ENCODE measurements around the gene ZDHHC12. TPM values are rescaled to one million over a fixed set of nuclear protein-coding genes. Genes with fewer than 3 reads are reported as not detected.
A peak's percentile ranks its signal among the peaks of the same experiment; 100 is the strongest.

Gene ZDHHC12
- total RNA-seq, 1 donor from 2014 or later: 53.2 TPM

DNA sequence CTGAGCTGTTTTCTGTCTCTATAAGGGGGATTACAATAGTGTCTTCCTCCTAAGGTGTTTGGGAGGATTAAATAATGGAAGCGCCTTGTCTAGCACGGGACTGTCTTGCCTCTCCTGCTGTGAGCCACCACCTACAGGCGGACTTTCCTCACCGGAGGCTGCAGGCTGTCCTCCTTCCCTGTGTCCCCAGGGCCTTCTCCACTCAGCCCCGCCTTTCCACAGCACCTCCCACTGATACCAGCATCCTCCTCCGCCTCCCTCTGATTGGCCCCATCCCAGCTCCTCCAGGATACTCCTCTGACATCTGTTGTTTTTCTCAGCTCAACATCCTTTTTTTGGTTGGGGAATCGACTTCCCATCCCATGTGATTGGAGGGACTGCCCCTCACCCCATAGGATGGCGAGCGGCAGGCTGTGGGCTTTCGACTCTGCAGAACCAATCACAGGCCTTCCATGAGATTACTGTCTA lies 851 bp upstream of the ZDHHC12 start:
- peak overlapping the region; percentile 88 for H3K27ac Mint-ChIP-seq
- H3K9me3 Mint-ChIP-seq: no peaks in the 10 kb centered on the region
- intact Hi-C loops (cut with micrococcal nuclease): loop anchor here (1.0 to 10.0 kb wide), 3 partner anchors 47 to 170 kb away; partner anchors contain the start of genes SPTAN1, TBC1D13 and ZER1
- DNase-seq (ENCODE audit: low spot score): peak; percentile 37
- H3K36me3 Mint-ChIP-seq (ENCODE audit: low read depth): peaks cover 20% of the 10 kb centered on the region
- H3K27me3 Mint-ChIP-seq (ENCODE audit: low read depth): no peaks in the 10 kb centered on the region
- H3K4me1 Mint-ChIP-seq (ENCODE audit: low read depth): peaks cover 35% of the 10 kb centered on the region
- H3K4me3 Mint-ChIP-seq (ENCODE audit: low read depth): peak overlapping the region; percentile 98

DNA sequence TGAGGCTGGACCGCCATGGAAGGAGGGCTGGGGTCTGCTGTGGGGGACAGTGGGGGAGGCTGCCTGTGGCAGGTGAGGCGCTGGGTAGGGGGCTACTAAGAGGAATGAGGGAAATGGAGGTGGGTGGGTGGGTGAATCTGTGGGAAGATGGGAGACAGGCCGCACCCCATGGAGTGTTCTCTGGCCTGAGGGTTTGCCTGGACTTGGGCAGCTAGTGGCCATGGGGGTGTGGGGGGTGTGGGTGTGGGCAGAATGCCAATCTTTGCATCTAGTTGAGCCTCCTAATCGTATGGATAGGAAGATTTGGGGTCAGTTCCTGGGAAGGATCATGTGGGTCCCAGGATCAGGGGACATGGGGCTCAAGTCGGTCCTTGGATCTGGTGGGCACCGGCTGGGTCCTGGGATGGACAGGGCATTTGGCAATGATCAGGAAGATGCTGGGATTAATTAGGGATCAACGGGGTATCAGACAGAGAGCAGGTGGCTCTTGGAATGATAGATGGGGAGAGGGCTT lies 518 bp downstream of the ZDHHC12 start:
- peaks cover 24% of the 10 kb centered on the region for H3K36me3 Mint-ChIP-seq (ENCODE audit: low read depth)
- H3K4me1 Mint-ChIP-seq (ENCODE audit: low read depth): peaks cover 35% of the 10 kb centered on the region
- H3K9me3 Mint-ChIP-seq: no peaks in the 10 kb centered on the region
- intact Hi-C loops (cut with micrococcal nuclease): loop anchor here (10.0 kb wide), 1 partner anchor 169 kb away; the partner anchor contains the start of gene SPTAN1
- no peaks in the 10 kb centered on the region for H3K27me3 Mint-ChIP-seq (ENCODE audit: low read depth)
- no peak for DNase-seq (ENCODE audit: low spot score)
- peak overlapping the region; percentile 98 for H3K4me3 Mint-ChIP-seq (ENCODE audit: low read depth)
- peak overlapping the region; percentile 90 for H3K27ac Mint-ChIP-seq

DNA sequence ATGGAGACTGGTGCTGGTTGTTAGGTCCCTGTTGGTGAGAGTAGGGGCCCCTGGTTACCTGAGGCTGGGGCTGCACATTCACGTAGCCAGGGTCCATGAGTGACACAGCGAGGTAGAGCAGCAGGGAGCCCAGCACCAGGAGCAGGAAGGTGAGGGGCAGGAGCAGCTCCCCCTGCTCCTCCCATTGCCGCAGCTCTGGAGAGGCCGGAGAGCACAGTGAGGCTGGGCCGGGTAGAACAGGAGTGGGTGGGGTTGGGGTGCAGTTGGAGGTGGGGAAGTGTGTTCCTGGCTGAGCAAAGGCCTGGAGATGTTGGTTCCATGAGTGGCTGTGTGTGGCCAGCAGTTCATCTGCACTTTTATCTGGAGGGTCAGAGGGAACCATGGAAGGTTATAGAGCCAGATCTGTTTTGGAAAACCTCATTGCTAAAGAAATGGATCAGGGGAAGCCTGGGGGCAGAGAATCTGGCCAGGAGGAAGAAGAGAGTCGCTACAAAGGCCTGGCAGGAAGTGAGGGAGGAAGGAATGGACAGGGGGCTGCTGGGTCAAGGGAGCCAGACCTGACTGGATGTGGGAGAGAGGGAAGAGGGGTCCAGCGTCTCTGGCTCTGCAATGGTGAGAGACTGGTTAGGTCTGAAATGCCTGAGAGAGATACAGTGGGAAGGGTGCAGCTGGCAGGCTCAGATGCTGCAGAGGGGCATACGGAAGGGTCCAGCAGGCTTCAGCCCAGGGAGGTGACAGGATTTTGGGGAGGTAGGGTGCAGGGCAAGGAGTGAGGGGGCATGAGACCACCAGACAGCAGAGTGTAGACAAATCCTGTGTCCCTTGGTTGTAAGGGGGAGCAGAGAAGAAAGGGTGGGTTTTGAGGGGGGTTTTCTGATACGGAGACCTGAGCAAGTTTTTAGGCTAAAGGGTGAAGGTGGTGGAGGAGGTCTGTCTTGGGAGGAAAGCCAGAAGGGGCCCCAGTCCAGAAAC lies 1.3 kb downstream of the ZDHHC12 start:
- Mint-ChIP-seq H3K4me3 (ENCODE audit: low read depth) (peak overlapping the region; percentile 98), H3K36me3 (ENCODE audit: low read depth) (peaks cover 24% of the 10 kb centered on the region), H3K9me3 (no peaks in the 10 kb centered on the region), H3K27ac (peak overlapping the region; percentile 90), H3K27me3 (ENCODE audit: low read depth) (no peaks in the 10 kb centered on the region), H3K4me1 (ENCODE audit: low read depth) (peaks cover 35% of the 10 kb centered on the region)
- DNase-seq (ENCODE audit: low spot score): no peak
- intact Hi-C loops (cut with micrococcal nuclease): loop anchor here (10.0 kb wide), 1 partner anchor 168 kb away; the partner anchor contains the start of gene SPTAN1

DNA sequence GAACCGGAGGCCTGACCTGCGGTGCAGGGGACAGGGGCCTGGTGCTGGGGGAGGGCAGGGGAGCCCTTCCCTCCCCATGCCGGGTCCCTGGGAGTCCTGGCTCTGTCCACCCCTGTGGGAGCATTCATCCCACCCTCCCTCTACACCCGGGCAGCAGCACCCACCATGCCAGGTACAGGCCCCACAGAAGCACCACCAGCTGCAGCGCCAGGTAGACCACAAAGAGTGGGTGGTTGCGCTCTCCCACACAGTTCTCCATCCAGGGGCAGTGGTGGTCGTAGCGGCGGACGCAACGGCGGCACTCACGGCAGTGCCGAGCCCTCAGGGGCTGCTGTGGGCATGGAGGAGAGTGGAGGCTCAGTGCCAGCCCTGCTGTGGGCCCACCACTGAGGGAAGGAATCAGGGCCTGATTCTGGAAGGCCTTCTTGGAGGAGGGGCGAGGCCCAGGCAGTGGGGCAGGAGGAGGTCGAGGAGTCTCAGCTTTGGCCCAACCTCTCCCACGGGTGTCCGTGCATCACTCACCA lies 2.4 kb downstream of the ZDHHC12 start:
- no peak overlapping the region for H3K27ac Mint-ChIP-seq
- peak overlapping the region; percentile 13 for H3K4me3 Mint-ChIP-seq (ENCODE audit: low read depth)
- peaks cover 32% of the 10 kb centered on the region for H3K4me1 Mint-ChIP-seq (ENCODE audit: low read depth)
- H3K9me3 Mint-ChIP-seq: no peaks in the 10 kb centered on the region
- peaks cover 26% of the 10 kb centered on the region for H3K36me3 Mint-ChIP-seq (ENCODE audit: low read depth)
- intact Hi-C loops (cut with micrococcal nuclease): loop anchor here (10.0 kb wide), 1 partner anchor 167 kb away; the partner anchor contains the start of gene SPTAN1
- DNase-seq (ENCODE audit: low spot score): no peak
- no peaks in the 10 kb centered on the region for H3K27me3 Mint-ChIP-seq (ENCODE audit: low read depth)

DNA sequence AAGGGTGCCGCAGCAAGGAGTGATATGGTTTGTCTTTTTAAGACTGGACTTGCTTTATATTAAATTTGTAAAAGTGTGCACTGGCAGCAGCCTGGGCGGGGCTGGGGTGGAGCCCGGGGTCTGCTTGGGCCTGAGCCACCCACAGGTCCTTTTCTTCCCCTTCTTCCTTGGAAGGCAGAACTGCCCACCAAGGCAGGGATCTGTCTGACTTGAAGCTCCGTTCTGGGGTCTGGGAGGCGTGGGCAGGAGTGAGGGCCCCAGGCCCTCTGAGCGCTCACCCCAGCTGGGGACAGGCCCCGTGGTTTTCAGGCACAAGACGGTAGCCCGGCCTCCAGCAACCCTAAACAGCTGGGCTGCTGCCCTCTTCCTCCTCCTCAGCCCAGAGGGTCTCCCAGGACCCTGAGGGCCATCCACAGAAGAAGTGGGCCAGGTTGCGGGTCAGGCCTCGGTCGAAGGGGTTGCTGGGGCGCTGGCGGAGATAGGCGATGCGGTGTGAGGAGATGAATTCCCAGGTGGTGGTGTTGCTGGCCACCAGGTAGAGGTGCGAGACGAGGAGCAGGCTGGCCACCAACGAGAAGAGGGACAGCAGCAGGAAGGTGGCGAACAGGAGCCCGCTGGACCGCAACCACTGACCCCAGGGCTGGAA lies 3.0 kb downstream of the ZDHHC12 start:
- Mint-ChIP-seq H3K4me1 (ENCODE audit: low read depth) (peaks cover 29% of the 10 kb centered on the region), H3K27ac (peak overlapping the region; percentile 46), H3K36me3 (ENCODE audit: low read depth) (peaks cover 26% of the 10 kb centered on the region), H3K4me3 (ENCODE audit: low read depth) (peak overlapping the region; percentile 51), H3K9me3 (no peaks in the 10 kb centered on the region), H3K27me3 (ENCODE audit: low read depth) (no peaks in the 10 kb centered on the region)
- intact Hi-C loops (cut with micrococcal nuclease): loop anchor here (10.0 kb wide), 1 partner anchor 166 kb away; the partner anchor contains the start of gene SPTAN1
- DNase-seq (ENCODE audit: low spot score): no peak

DNA sequence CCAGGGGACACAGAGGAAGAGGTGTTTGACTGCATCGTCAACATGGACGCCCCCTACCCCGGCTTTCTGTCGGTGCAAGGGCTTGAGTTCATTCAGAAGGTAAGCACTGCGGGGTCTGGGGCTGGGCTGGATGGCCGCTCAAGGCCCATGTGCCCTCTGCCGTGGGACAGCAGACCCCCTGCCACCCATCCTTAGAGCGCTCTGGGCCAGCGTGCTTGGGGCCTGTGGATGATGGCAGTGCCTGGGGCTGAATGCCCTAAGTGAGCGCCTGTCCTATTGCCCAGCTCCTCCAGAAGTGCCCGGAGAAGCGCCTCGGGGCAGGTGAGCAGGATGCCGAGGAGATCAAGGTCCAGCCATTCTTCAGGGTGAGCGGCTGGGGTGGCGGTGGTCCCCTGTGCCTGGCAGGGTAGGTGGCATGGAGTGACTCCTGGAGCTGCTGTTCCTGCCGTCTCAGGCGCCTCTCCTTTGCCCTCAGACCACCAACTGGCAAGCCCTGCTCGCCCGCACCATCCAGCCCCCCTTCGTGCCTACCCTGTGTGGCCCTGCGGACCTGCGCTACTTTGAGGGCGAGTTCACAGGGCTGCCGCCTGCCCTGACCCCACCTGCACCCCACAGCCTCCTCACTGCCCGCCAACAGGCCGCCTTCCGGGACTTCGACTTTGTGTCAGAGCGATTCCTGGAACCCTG lies 3.9 kb downstream of the ZDHHC12 start:
- intact Hi-C loops (cut with micrococcal nuclease): loop anchor here (10.0 kb wide), 1 partner anchor 165 kb away; the partner anchor contains the start of gene SPTAN1
- no peak overlapping the region for H3K27ac Mint-ChIP-seq

DNA sequence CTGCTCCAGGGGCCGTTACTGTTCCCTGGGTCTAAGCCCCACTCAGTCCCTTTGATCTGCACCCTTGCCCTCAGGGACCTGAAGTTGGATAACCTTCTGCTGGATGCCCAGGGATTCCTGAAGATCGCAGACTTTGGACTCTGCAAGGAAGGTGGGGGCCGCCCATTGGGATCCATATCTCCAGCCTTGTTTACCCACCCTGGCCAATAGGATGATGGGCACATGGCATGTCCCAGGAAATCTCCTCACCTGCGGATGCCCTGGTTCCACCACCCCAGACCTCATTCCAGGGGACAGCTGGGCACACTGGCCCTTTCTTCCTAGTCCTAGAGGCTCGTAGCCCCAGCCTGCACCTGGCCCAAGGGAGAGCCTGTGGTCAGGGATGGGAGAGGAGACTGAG lies 5.5 kb downstream of the ZDHHC12 start:
- intact Hi-C loops (cut with micrococcal nuclease): no loop called here
- Mint-ChIP-seq H3K27me3 (ENCODE audit: low read depth) (no peaks in the 10 kb centered on the region), H3K27ac (no peak overlapping the region), H3K4me1 (ENCODE audit: low read depth) (peaks cover 14% of the 10 kb centered on the region), H3K9me3 (no peaks in the 10 kb centered on the region), H3K36me3 (ENCODE audit: low read depth) (peaks cover 26% of the 10 kb centered on the region), H3K4me3 (ENCODE audit: low read depth) (no peak overlapping the region)
- no peak for DNase-seq (ENCODE audit: low spot score)

More for the DNA sequence above, 3.9 kb downstream of the ZDHHC12 start:
- DNase-seq (ENCODE audit: low spot score): no peak
- Mint-ChIP-seq H3K9me3 (no peaks in the 10 kb centered on the region), H3K4me3 (ENCODE audit: low read depth) (no peak overlapping the region), H3K4me1 (ENCODE audit: low read depth) (peaks cover 22% of the 10 kb centered on the region), H3K36me3 (ENCODE audit: low read depth) (peaks cover 26% of the 10 kb centered on the region), H3K27me3 (ENCODE audit: low read depth) (no peaks in the 10 kb centered on the region)

DNA sequence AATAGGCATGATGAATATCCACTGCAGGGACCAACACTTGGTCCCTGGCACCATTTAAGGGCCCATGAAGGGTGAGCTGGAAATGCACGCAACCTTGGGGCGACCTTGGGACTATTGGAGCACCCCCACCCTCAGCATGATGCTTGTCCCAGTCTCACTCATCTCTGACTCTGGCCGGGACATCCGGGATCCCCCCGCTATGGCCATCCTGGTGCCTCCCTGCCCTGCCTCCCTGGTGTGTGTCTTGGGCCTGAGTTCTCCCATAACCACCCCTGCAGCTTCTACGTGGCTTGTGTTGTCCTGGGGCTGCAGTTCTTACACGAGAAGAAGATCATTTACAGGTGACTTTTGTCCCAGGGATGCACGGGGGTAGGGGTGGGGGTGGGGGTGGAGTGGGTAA lies 5.9 kb downstream of the ZDHHC12 start:
- intact Hi-C loops (cut with micrococcal nuclease): no loop called here
- no peaks in the 10 kb centered on the region for H3K27me3 Mint-ChIP-seq (ENCODE audit: low read depth)
- no peak overlapping the region for H3K4me3 Mint-ChIP-seq (ENCODE audit: low read depth)
- H3K36me3 Mint-ChIP-seq (ENCODE audit: low read depth): peaks cover 26% of the 10 kb centered on the region
- no peak overlapping the region for H3K27ac Mint-ChIP-seq
- peaks cover 10% of the 10 kb centered on the region for H3K4me1 Mint-ChIP-seq (ENCODE audit: low read depth)
- DNase-seq (ENCODE audit: low spot score): no peak
- no peaks in the 10 kb centered on the region for H3K9me3 Mint-ChIP-seq

DNA sequence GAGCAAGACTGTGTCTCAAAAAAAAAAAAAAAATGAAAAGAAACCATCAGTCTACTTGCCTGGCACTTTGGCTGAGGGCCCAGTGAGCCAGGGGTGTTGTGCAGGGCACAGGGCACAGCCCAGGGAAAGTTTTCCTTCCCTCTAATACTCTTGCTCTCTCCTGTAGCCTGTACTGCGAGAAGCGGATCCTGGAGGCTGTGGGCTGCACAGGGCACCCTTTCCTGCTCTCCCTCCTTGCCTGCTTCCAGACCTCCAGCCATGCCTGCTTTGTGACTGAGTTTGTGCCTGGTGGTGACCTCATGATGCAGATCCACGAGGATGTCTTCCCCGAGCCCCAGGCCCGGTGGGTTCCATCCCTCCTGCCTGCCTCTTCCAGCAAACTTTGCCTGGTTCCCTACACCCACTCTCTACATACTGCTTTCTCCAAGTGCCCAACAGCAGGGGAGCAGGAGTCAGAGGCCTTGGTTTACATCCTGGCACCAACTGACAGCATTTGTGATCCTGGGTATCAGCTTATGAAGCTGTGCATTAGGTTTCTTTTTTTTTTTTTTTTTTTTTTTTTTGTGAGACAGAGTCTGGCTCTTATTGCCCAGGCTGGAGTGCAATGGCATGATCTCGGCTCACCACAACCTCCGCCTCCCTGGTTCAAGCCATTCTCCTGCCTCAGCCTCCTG lies 7.2 kb downstream of the ZDHHC12 start:
- Mint-ChIP-seq H3K27ac (no peak overlapping the region), H3K4me3 (ENCODE audit: low read depth) (no peak overlapping the region), H3K4me1 (ENCODE audit: low read depth) (no peaks in the 10 kb centered on the region)

DNA sequence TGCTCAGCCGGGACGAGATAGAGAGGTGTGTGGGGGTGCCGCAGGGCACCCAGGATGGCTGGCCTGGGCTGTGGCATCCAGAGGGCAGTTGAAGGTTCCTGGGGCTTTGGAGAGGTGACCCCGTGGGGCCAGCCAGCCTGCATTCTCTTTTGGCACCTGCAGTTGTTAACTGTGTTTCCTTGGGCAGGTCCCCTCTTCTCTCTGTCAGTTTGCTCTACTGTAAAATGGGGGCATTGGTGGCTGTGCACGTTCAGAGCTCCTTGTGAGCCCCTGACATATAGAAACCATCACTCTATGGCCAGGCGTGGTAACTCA lies 8.5 kb downstream of the ZDHHC12 start:
- no peaks in the 10 kb centered on the region for H3K27me3 Mint-ChIP-seq (ENCODE audit: low read depth)
- H3K4me3 Mint-ChIP-seq (ENCODE audit: low read depth): no peak overlapping the region

More for the DNA sequence above, 7.2 kb downstream of the ZDHHC12 start:
- intact Hi-C loops (cut with micrococcal nuclease): no loop called here
- no peak for DNase-seq (ENCODE audit: low spot score)
- Mint-ChIP-seq H3K9me3 (no peaks in the 10 kb centered on the region), H3K36me3 (ENCODE audit: low read depth) (peaks cover 20% of the 10 kb centered on the region), H3K27me3 (ENCODE audit: low read depth) (no peaks in the 10 kb centered on the region)

DNA sequence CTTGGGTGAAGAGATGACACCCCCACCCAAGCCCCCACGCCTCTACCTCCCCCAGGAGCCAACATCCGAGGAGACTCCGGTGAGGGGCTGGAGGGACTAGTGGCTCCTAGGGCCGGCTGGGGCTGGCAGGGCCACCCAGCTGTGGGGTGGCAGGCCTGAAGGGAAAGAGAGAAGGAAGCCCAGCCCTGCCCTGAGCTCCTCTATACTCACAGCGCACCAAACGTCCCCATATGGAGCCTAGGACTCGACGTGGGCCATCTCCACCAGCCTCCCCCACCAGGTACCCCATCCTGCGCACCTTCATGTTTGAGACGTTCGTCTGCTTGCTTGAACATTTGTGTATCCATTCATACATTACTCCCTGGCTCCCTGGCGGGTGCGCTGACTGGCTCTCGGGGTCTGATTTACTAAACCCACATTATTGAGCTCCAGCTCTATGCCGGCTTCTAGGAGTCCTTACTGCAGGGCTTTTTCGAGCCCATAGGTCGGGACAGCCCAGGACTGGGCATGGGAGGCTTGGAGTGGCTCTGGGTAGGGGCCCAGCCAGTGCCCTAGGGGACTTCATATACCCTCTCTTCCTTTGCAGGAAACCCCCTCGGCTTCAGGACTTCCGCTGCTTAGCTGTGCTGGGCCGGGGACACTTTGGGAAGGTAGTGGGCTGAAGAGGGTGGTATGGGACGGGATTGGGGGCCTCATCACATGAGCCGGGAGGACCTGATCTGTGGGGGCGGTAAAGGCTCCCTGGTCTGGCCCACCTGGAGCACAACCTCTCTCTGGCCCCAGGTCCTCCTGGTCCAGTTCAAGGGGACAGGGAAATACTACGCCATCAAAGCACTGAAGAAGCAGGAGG lies 9.1 kb downstream of the ZDHHC12 start:
- no peak for DNase-seq (ENCODE audit: low spot score)
- peaks cover 10% of the 10 kb centered on the region for H3K36me3 Mint-ChIP-seq (ENCODE audit: low read depth)
- H3K27ac Mint-ChIP-seq: no peak overlapping the region
- H3K27me3 Mint-ChIP-seq (ENCODE audit: low read depth): no peaks in the 10 kb centered on the region
- H3K9me3 Mint-ChIP-seq: no peaks in the 10 kb centered on the region
- H3K4me1 Mint-ChIP-seq (ENCODE audit: low read depth): no peaks in the 10 kb centered on the region
- no peak overlapping the region for H3K4me3 Mint-ChIP-seq (ENCODE audit: low read depth)
- intact Hi-C loops (cut with micrococcal nuclease): no loop called here

More for the DNA sequence above, 8.5 kb downstream of the ZDHHC12 start:
- Mint-ChIP-seq H3K9me3 (no peaks in the 10 kb centered on the region), H3K27ac (no peak overlapping the region), H3K4me1 (ENCODE audit: low read depth) (no peaks in the 10 kb centered on the region), H3K36me3 (ENCODE audit: low read depth) (peaks cover 11% of the 10 kb centered on the region)
- no peak for DNase-seq (ENCODE audit: low spot score)
- intact Hi-C loops (cut with micrococcal nuclease): no loop called here

Measured in activated T-helper 2 cell treated with anti-CD3 and anti-CD28 coated beads, Interferon-gamma antibody, Interleukin-2, Interleukin-4, amounts not matched to agents 10 μg/mL and 5 μg/mL and 100 μg/mL, durations not matched to agents 14 hours and 24 hours and 36 hours (primary cell).